ENCODE measurements around the gene NKPD1.

The NKPD1 gene

DNA sequence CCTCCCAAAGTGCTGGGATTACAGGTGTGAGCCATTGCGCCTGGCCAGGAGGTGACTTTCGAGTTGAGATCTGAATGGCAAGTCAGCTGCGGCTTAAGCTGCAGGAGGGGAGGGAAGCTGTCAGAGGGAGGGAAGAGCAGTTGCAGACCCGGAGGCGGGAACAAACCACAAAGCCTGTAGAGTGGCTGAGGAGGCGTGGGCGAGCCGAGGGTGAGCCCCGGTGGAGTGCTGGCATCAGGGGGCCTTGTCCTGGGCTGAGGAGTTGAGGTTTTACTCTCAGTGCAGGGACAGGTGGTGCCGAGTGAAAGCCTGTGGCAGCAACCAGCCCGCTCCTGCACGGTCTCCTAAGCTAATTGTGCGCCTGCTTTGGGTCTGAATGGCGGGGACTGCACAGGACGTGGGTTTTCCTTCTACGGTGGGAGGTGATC, 43.6 kb downstream of the NKPD1 start:
- DNase-seq (ENCODE audit: low read depth) = peak; percentile 55

DNA sequence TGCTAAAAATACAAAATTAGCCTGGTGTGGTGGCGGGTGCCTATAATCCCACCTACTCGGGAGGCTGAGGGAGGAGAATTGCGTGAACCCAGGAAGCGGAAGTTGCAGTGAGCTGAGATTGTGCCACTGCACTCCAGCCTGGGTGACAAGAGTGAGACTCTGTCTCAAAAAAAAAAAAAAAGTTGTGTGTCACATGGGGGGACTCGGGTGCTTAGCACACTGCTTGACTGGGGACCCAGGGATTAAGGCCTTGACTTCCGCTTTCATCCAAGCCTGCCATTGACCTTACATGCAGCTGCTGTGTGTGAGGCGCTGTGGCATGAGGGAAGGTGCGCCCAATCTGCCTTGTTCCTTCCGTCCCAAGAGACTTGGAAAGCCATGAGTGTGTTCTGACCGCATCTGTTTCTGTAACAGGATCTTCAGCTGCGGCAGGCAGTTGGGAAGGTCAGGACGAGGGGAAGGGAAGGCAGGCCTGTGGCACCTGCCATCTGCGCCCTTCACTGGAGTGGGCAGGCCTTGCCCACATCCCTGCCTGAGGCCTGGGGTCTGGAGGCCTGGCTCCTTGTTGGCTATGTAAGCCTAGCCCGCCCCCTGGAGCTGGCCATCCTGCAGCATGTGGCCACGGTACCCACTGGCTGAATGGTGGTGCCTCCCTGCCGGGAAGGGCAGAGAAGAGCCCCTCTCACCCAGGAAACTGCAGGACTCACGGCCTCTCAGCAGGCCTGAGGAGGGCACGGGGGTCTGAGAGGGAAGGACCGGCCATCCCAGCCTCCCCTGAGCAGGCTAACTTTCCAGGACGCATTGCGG, 44.8 kb downstream of the NKPD1 start:
- no peak for DNase-seq (ENCODE audit: low read depth)

DNA sequence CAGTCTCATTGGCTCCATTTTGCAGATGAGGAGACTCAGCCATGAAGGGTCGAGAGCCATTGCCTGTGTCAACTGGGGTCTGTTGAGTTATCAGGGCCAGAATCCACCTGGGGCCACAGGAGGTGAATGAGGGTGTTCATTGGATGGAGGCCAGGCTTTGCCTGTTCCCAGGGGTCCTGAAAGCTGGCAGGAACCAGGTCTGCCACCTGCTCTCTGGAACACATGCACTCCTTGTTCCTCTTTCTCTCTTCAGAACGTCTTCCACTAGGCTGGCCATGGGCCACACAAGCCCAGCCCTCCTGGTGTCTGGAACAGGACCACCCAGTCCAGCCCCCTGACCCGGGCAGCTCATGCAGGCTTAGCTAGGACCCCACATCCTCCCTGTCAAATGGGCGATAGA, 46.7 kb downstream of the NKPD1 start:
- DNase-seq (ENCODE audit: low read depth) = no peak

DNA sequence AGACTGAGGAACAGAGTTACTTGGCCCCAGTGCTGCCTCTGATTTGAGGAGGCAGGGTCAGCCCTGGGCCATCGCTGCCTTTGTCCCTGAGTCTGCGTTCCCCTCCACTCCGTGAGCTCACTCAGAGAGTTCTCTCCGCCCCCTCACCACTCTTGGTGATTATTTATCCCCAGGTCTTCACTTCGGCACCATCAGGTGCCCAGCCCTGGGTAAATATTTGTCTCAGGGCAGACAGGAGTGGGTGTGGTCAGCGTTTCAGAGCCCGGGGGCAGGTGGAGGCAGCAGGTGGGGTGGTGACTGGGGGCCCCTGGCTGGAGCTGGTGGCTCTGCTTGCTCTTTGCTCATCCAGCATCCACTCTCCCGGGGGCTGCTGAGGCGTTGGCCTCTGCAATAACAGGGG, 47.2 kb downstream of the NKPD1 start:
- DNase-seq (ENCODE audit: low read depth) = no peak

DNA sequence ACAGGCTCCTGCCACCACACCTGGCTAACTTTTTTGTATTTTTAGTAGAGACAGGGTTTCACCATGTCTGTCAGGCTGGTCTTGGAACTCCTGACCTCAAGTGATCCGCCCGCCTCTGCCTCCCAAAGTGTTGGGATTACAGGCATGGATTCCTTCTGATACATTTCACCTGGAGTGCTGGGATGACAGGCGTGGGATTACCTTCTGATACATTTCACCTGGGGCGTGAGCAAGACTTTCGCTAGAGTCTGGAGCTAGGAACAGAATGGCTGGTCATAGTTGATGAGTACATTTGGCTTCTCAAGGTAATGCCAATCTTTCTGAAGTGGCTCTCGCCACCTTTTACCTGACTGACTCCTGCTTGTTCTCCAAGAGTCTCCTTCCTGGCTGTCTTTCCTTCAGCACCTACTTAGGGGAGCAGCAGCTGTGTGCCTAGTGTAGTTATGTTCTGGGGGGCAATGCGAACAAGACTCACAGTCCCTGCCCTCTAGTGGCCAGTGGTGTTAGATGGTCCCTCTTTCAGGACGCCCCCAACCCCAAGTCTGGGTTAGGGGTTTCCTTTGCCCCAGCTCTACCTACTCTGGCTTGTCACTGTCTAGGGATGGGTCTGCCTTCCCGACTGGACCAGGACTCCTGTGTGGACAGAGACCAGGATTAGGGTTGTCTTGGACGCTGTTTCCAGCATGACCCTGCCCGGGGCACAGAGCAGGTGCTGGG, 48.5 kb downstream of the NKPD1 start:
- DNase-seq (ENCODE audit: low read depth) = no peak

Data from activated T-cell treated with anti-CD3 and anti-CD28 coated beads for 24 hours (primary cell).